GM08714 (cell line): Measurements from ENCODE around the gene NRXN3.

Experiments used
- H3K4me3 ChIP-seq: fragments of 200-500 bp; sonication (Bioruptor generic); 2 replicates; pipeline ENCODE4 v1.5.1; 2014; ENCODE audit warnings: mild to moderate bottlenecking, low read length, inconsistent platforms
- ZNF274 ChIP-seq: IDR thresholded peaks from 2 replicates; pipeline ENCODE4 v1.6.1; 2012; ENCODE audit warnings: mild to moderate bottlenecking, low read depth, low read length

NRXN3 gene

GRCh38 chr14:79370969-79371368 lies 1200.8 kb downstream of the NRXN3 start:
- H3K4me3 ChIP-seq: no peak overlapping the region
- TF ChIP-seq ZNF274: no peak

- H3K4me3 ChIP-seq: no peak overlapping the region
- no peak for TF ChIP-seq ZNF274
Measured at GRCh38 chr14:79373451-79373850, 1203.3 kb downstream of the NRXN3 start.

- TF ChIP-seq ZNF274: no peak
Measured at GRCh38 chr14:79375356-79375755, 1205.2 kb downstream of the NRXN3 start.

GRCh38 chr14:79376557-79376956 lies 1206.4 kb downstream of the NRXN3 start:
- TF ChIP-seq ZNF274: no peak

More at GRCh38 chr14:79375356-79375755, 1205.2 kb downstream of the NRXN3 start:
- no peak overlapping the region for H3K4me3 ChIP-seq

GRCh38 chr14:79378020-79378419 lies 1207.8 kb downstream of the NRXN3 start:
- H3K4me3 ChIP-seq: no peak overlapping the region
- TF ChIP-seq ZNF274: no peak

More at GRCh38 chr14:79376557-79376956, 1206.4 kb downstream of the NRXN3 start:
- H3K4me3 ChIP-seq: no peak overlapping the region

- TF ChIP-seq ZNF274: no peak
Measured at GRCh38 chr14:79379266-79379665, 1209.1 kb downstream of the NRXN3 start.

GRCh38 chr14:79383031-79383430 lies 1212.9 kb downstream of the NRXN3 start:
- H3K4me3 ChIP-seq: no peak overlapping the region
- TF ChIP-seq ZNF274: no peak

More at GRCh38 chr14:79379266-79379665, 1209.1 kb downstream of the NRXN3 start:
- no peak overlapping the region for H3K4me3 ChIP-seq

- TF ChIP-seq ZNF274: no peak
- H3K4me3 ChIP-seq: no peak overlapping the region
Measured at GRCh38 chr14:79383475-79383874, 1213.3 kb downstream of the NRXN3 start.

GRCh38 chr14:79395061-79395460 lies 1224.9 kb downstream of the NRXN3 start:
- H3K4me3 ChIP-seq: no peak overlapping the region
- TF ChIP-seq ZNF274: no peak

GRCh38 chr14:79404874-79405511 lies 1234.8 kb downstream of the NRXN3 start:
- H3K4me3 ChIP-seq: no peak overlapping the region
- TF ChIP-seq ZNF274: no peak

GRCh38 chr14:79405512-79405910 lies 1235.3 kb downstream of the NRXN3 start:
- H3K4me3 ChIP-seq: no peak overlapping the region
- no peak for TF ChIP-seq ZNF274

GRCh38 chr14:79407572-79407971 lies 1237.4 kb downstream of the NRXN3 start:
- TF ChIP-seq ZNF274: no peak
- H3K4me3 ChIP-seq: no peak overlapping the region

- no peak overlapping the region for H3K4me3 ChIP-seq
- TF ChIP-seq ZNF274: no peak
Measured at GRCh38 chr14:79408696-79409095, 1238.5 kb downstream of the NRXN3 start.

GRCh38 chr14:79411403-79412174 lies 1241.4 kb downstream of the NRXN3 start:
- no peak overlapping the region for H3K4me3 ChIP-seq
- TF ChIP-seq ZNF274: no peak

GRCh38 chr14:79412822-79413221 lies 1242.6 kb downstream of the NRXN3 start:
- no peak overlapping the region for H3K4me3 ChIP-seq
- TF ChIP-seq ZNF274: no peak
